Tibial artery (tissue), 4 donors: ENCODE measurements around the gene BRD7.
A peak's percentile ranks its signal among the peaks of the same experiment; 100 is the strongest.

Experiments
- DNase-seq, 2 donors: peaks; one replicate each; pipeline ENCODE4 v3.0.0-alpha.2; 2019
- H3K27ac ChIP-seq, 2 donors: fragments of 200-600 bp; sonication (generic) in 1 of 2; 1 replicate in 1 of 2; 2 replicates in 1 of 2; pipeline ENCODE4 v1.5.1; 2018 to 2019; ENCODE audit warnings: mild to moderate bottlenecking in 1 of 2
- H3K27me3 ChIP-seq, 2 donors: fragments of 200-600 bp; sonication (generic) in 1 of 2; one replicate each; pipeline versions ENCODE4 v1.5.1 to v1.6.0; 2016 to 2019
- H3K36me3 ChIP-seq, 3 donors: fragments of 200-600 bp; sonication (generic) in 2 of 3; one replicate each; pipeline ENCODE4 v1.5.1; 2016 to 2019; ENCODE audit warnings: mild to moderate bottlenecking in 2 of 3
- H3K4me1 ChIP-seq, 4 donors: fragments of 200-600 bp; sonication (generic) in 2 of 4; 1 replicate in 3 of 4; 2 replicates in 1 of 4; pipeline ENCODE4 v1.5.1; 2016 to 2019
- H3K4me3 ChIP-seq, 2 donors: fragments of 200-600 bp; sonication (generic) in 1 of 2; 1 replicate in 1 of 2; 2 replicates in 1 of 2; pipeline ENCODE4 v1.5.1; 2018 to 2019; ENCODE audit warnings: mild to moderate bottlenecking in 2 of 2
- H3K9me3 ChIP-seq, 3 donors: fragments of 200-600 bp; sonication (generic) in 1 of 3; one replicate each; pipeline ENCODE4 v1.5.1; 2016 to 2019
- CTCF ChIP-seq, 2 experiments: fragments of 200-600 bp in 1 of 2; fragments of 450-650 bp in 1 of 2; IDR thresholded peaks; one replicate each; pipeline ENCODE4 v1.5.1; 2017 to 2019; ENCODE audit warnings: antibody characterized with exemption in 2 of 2, mild to moderate bottlenecking in 1 of 2, moderate library complexity in 1 of 2
- intact Hi-C: fragments of 100-400 bp; cut with DNase I; formaldehyde crosslinking; loops from one replicate; pipeline ENCODE4 v1.15.0; 2023; ENCODE audit warnings: low total_unique reads

BRD7 gene

GRCh38 chr16:50281391-50282009, 87.3 kb downstream of the BRD7 start:
- H3K4me3 ChIP-seq = no peak overlapping the region
- intact Hi-C loops = no loop called here
- peak overlapping the region in 1 of 2 donors; percentile 9 for H3K27ac ChIP-seq

GRCh38 chr16:50280932-50281331, 87.9 kb downstream of the BRD7 start:
- no peak for TF ChIP-seq CTCF (IDR thresholded peaks at IDR 0.05)
- intact Hi-C loops = no loop called here
- Histone ChIP-seq H3K4me1 (peaks cover 0 to 14% (median 0%) of the 10 kb centered on the region in 4 donors), H3K9me3 (no peaks in the 10 kb centered on the region), H3K27me3 (no peaks in the 10 kb centered on the region), H3K36me3 (no peaks in the 10 kb centered on the region), H3K4me3 (no peak overlapping the region), H3K27ac (peak overlapping the region in 1 of 2 donors; percentile 9)
- DNase-seq = no peak

More at GRCh38 chr16:50281391-50282009, 87.3 kb downstream of the BRD7 start:
- H3K36me3 ChIP-seq = no peaks in the 10 kb centered on the region
- H3K27me3 ChIP-seq = no peaks in the 10 kb centered on the region
- TF ChIP-seq CTCF (IDR thresholded peaks at IDR 0.05) = no peak
- no peak for DNase-seq
- peaks cover 0 to 14% (median 0%) of the 10 kb centered on the region in 4 donors for H3K4me1 ChIP-seq
- no peaks in the 10 kb centered on the region for H3K9me3 ChIP-seq

GRCh38 chr16:50279504-50279865, 89.3 kb downstream of the BRD7 start:
- H3K36me3 ChIP-seq = no peaks in the 10 kb centered on the region
- H3K9me3 ChIP-seq = no peaks in the 10 kb centered on the region
- H3K27me3 ChIP-seq = no peaks in the 10 kb centered on the region
- no peak for DNase-seq
- H3K4me3 ChIP-seq = no peak overlapping the region
- no peak for TF ChIP-seq CTCF (IDR thresholded peaks at IDR 0.05)
- intact Hi-C loops = no loop called here
- no peak overlapping the region for H3K27ac ChIP-seq
- H3K4me1 ChIP-seq = peaks cover 0 to 11% (median 0%) of the 10 kb centered on the region in 4 donors

- intact Hi-C loops = no loop called here
- TF ChIP-seq CTCF (IDR thresholded peaks at IDR 0.05) = no peak
- H3K9me3 ChIP-seq = no peaks in the 10 kb centered on the region
- no peaks in the 10 kb centered on the region for H3K4me1 ChIP-seq
- H3K36me3 ChIP-seq = no peaks in the 10 kb centered on the region
- no peak overlapping the region for H3K27ac ChIP-seq
- no peaks in the 10 kb centered on the region for H3K27me3 ChIP-seq
- DNase-seq = no peak
- H3K4me3 ChIP-seq = no peak overlapping the region
These were observed 90.5 kb downstream of the BRD7 start for GRCh38 chr16:50278251-50278650.

GRCh38 chr16:50276801-50277555, 91.8 kb downstream of the BRD7 start:
- Histone ChIP-seq H3K9me3 (no peaks in the 10 kb centered on the region), H3K36me3 (no peaks in the 10 kb centered on the region), H3K27ac (no peak overlapping the region)

More at GRCh38 chr16:50276801-50277555, 91.8 kb downstream of the BRD7 start:
- intact Hi-C loops = no loop called here
- TF ChIP-seq CTCF (IDR thresholded peaks at IDR 0.05) = no peak
- no peak overlapping the region for H3K4me3 ChIP-seq
- H3K27me3 ChIP-seq = no peaks in the 10 kb centered on the region
- no peaks in the 10 kb centered on the region for H3K4me1 ChIP-seq
- DNase-seq = no peak
